MM.1S (cell line): ENCODE data around the gene UNC13A.

ENCODE experiments used
- CTCF ChIP-seq: fragments of 300-600 bp; sonication (generic); IDR thresholded peaks from 2 replicates; pipeline ENCODE4 v1.5.1; 2016; ENCODE audit warnings: antibody characterized with exemption, low read length, mixed read lengths
- EZH2 ChIP-seq: fragments of 300-600 bp; sonication (generic); optimal IDR thresholded peaks from 2 replicates; pipeline ENCODE3; 2017; ENCODE audit warnings: low read depth, mild to moderate bottlenecking, antibody characterized with exemption, low read length, mixed read lengths
- EZH2phosphoT487 ChIP-seq: fragments of 300-600 bp; sonication (generic); IDR thresholded peaks from 2 replicates; pipeline ENCODE4 v1.6.1; 2018; ENCODE audit warnings: antibody characterized with exemption, low read length

- TF ChIP-seq CTCF (no peak), EZH2phosphoT487 (no peak), EZH2 (no peak)
Measured at GRCh38 chr19:17560205-17560595, 128.0 kb downstream of the UNC13A start.
